ENCODE measurements around the gene DTX3. TPM values are rescaled to one million over a fixed set of nuclear protein-coding genes. Genes with fewer than 3 reads are reported as not detected.
"Not testable (repeated sequence)": the region's sequence is repeated elsewhere in the genome, so short reads cannot be mapped to it uniquely, and the experiment has no call there.

Gene DTX3
- total RNA-seq, 1 experiment from 2014 or later: 23.1 TPM

DNA sequence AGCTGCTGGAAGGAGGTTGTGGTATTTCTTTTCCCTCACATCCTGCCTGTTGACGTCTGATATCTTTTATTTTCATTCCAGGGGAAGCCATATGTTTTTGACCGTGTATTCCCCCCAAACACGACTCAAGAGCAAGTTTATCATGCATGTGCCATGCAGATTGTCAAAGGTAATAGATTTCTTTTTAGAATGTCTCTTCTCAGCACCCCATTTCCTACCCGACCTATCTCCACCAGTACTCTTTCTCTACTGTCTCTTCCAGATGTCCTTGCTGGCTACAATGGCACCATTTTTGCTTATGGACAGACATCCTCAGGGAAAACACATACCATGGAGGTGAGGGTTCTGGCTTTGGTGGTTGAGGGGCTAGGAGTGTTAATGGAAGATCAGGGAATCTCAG, 41.3 kb upstream of the DTX3 start:
- DNase-seq: no peak
- intact Hi-C loops (cut with micrococcal nuclease; ENCODE audit: unreplicated experiment): no loop called here
- Mint-ChIP-seq H3K27ac (ENCODE audit: unreplicated experiment) (no peak overlapping the region), H3K27me3 (ENCODE audit: unreplicated experiment) (peaks cover 51% of the 10 kb centered on the region), H3K4me3 (ENCODE audit: low read depth, unreplicated experiment) (no peak overlapping the region), H3K4me1 (ENCODE audit: low read depth, unreplicated experiment) (no peaks in the 10 kb centered on the region), H3K36me3 (ENCODE audit: insufficient read depth, unreplicated experiment) (no peaks in the 10 kb centered on the region), H3K9me3 (ENCODE audit: low read depth, unreplicated experiment) (no peaks in the 10 kb centered on the region)
- CTCF ChIA-PET: no interaction called here
- no TSS peak for BruUV-seq (replicated peaks)
- TF ChIP-seq, protein P1, sequence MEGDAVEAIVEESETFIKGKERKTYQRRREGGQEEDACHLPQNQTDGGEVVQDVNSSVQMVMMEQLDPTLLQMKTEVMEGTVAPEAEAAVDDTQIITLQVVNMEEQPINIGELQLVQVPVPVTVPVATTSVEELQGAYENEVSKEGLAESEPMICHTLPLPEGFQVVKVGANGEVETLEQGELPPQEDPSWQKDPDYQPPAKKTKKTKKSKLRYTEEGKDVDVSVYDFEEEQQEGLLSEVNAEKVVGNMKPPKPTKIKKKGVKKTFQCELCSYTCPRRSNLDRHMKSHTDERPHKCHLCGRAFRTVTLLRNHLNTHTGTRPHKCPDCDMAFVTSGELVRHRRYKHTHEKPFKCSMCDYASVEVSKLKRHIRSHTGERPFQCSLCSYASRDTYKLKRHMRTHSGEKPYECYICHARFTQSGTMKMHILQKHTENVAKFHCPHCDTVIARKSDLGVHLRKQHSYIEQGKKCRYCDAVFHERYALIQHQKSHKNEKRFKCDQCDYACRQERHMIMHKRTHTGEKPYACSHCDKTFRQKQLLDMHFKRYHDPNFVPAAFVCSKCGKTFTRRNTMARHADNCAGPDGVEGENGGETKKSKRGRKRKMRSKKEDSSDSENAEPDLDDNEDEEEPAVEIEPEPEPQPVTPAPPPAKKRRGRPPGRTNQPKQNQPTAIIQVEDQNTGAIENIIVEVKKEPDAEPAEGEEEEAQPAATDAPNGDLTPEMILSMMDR (IDR thresholded peaks at IDR 0.05; ENCODE audit: unreplicated experiment): no peak

DNA sequence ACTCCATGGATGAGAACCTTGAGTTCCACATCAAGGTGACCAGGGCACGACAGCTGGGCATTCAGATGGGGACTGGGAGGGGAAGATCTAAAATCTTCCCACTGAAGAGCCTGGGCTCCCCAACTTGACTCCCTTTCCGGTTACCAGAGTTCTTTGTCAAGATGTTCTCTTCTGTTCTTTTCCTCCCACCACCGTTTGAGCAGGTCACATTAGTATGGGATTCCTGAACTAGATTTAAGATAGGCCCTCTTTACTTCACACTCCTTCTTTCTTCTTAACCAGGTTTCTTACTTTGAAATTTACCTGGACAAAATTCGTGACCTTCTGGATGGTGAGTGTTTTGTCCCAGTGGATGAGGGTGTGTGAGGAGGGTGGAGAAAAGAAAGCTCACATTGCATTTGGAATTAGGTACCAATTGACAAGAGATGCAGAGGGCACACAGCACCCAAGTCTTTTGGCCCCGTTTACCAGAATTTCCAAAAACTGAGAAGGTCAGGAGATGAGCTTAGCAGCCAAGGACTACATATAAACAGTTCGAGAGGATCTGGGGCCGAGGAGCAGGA, 40.4 kb upstream of the DTX3 start:
- CTCF ChIA-PET: interaction anchor here (0.9 kb wide), 1 partner anchor 19 kb away, joined by 3 read pairs; no protein-coding TSS in a partner anchor
- peaks cover 60% of the 10 kb centered on the region for H3K27me3 Mint-ChIP-seq (ENCODE audit: unreplicated experiment)
- H3K4me3 Mint-ChIP-seq (ENCODE audit: low read depth, unreplicated experiment): no peak overlapping the region
- H3K4me1 Mint-ChIP-seq (ENCODE audit: low read depth, unreplicated experiment): no peaks in the 10 kb centered on the region
- intact Hi-C loops (cut with micrococcal nuclease; ENCODE audit: unreplicated experiment): no loop called here
- no peaks in the 10 kb centered on the region for H3K9me3 Mint-ChIP-seq (ENCODE audit: low read depth, unreplicated experiment)
- no peak for DNase-seq
- H3K27ac Mint-ChIP-seq (ENCODE audit: unreplicated experiment): no peak overlapping the region
- no TSS peak for BruUV-seq (replicated peaks)
- H3K36me3 Mint-ChIP-seq (ENCODE audit: insufficient read depth, unreplicated experiment): no peaks in the 10 kb centered on the region
- TF ChIP-seq, protein P1 (IDR thresholded peaks at IDR 0.05; ENCODE audit: unreplicated experiment): no peak

DNA sequence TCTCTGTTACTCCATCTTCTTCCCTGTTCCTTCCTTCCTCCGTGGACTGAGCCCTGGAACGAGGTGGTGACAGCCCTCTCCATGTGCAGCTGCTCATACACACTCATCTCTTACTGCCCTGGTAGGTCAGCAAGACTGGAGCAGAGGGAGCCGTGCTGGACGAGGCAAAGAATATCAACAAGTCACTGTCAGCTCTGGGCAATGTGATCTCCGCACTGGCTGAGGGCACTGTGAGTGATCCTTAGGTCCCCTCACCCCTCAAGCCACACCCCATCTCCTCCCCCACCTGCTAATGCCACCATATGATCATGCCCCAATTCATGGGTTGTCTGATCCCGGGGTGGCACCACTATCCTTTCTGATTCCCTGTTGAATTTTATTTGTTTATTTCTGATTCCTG, 35.8 kb upstream of the DTX3 start:
- intact Hi-C loops (cut with micrococcal nuclease; ENCODE audit: unreplicated experiment): no loop called here

DNA sequence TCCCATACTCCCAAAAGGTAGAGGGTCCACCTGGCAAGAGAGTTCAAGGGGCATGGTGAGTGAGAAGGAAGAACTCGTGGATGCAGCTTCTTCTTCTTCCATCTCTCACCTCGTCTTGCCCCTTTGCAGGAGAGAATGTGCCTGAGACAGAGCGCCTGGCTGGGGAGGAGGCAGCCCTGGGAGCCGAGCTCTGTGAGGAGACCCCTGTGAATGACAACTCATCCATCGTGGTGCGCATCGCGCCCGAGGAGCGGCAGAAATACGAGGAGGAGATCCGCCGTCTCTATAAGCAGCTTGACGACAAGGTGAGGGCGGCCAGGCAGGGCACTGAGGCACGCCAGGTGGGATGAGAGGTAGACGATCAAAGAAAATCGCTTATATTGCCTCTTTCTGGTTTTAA, 34.8 kb upstream of the DTX3 start:
- CTCF ChIA-PET: interaction anchor here (0.6 kb wide), 1 partner anchor 14 kb away, joined by 4 read pairs; no protein-coding TSS in a partner anchor
- no peaks in the 10 kb centered on the region for H3K36me3 Mint-ChIP-seq (ENCODE audit: insufficient read depth, unreplicated experiment)
- TF ChIP-seq, protein P1 (IDR thresholded peaks at IDR 0.05; ENCODE audit: unreplicated experiment): no peak
- intact Hi-C loops (cut with micrococcal nuclease; ENCODE audit: unreplicated experiment): no loop called here
- DNase-seq: no peak
- H3K27ac Mint-ChIP-seq (ENCODE audit: unreplicated experiment): no peak overlapping the region
- no peaks in the 10 kb centered on the region for H3K9me3 Mint-ChIP-seq (ENCODE audit: low read depth, unreplicated experiment)
- H3K4me3 Mint-ChIP-seq (ENCODE audit: low read depth, unreplicated experiment): no peak overlapping the region
- no TSS peak for BruUV-seq (replicated peaks)
- no peaks in the 10 kb centered on the region for H3K4me1 Mint-ChIP-seq (ENCODE audit: low read depth, unreplicated experiment)
- peaks cover 68% of the 10 kb centered on the region for H3K27me3 Mint-ChIP-seq (ENCODE audit: unreplicated experiment)

More for the DNA sequence above, 35.8 kb upstream of the DTX3 start:
- H3K4me1 Mint-ChIP-seq (ENCODE audit: low read depth, unreplicated experiment): no peaks in the 10 kb centered on the region
- H3K4me3 Mint-ChIP-seq (ENCODE audit: low read depth, unreplicated experiment): no peak overlapping the region
- no peak for DNase-seq
- no peaks in the 10 kb centered on the region for H3K36me3 Mint-ChIP-seq (ENCODE audit: insufficient read depth, unreplicated experiment)
- CTCF ChIA-PET: no interaction called here
- H3K27me3 Mint-ChIP-seq (ENCODE audit: unreplicated experiment): peaks cover 76% of the 10 kb centered on the region
- BruUV-seq (replicated peaks): no TSS peak
- H3K9me3 Mint-ChIP-seq (ENCODE audit: low read depth, unreplicated experiment): no peaks in the 10 kb centered on the region
- TF ChIP-seq, protein P1 (IDR thresholded peaks at IDR 0.05; ENCODE audit: unreplicated experiment): no peak
- H3K27ac Mint-ChIP-seq (ENCODE audit: unreplicated experiment): no peak overlapping the region

DNA sequence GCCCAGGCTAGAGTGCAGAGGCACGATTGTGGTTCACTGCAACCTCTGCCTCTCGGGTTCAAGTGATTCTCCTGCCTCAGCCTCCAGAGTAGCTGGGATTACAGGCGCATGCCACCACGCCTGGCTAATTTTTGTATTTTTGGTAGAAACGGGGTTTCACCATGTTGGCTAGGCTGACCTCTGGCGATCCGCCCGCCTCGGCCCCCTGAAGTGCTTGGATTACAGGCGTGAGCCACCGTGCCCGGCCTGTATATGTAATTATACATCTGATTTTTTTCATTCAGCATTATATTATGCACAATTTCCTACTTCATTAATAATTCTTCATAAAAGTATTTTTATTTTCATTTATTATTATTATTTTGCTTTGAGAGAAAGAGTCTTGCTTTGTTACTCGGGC, 34.2 kb upstream of the DTX3 start:
- H3K9me3 Mint-ChIP-seq (ENCODE audit: low read depth, unreplicated experiment); BruUV-seq (replicated peaks); H3K27ac Mint-ChIP-seq (ENCODE audit: unreplicated experiment); H3K4me3 Mint-ChIP-seq (ENCODE audit: low read depth, unreplicated experiment); CTCF ChIA-PET; intact Hi-C loops (cut with micrococcal nuclease; ENCODE audit: unreplicated experiment); DNase-seq; H3K4me1 Mint-ChIP-seq (ENCODE audit: low read depth, unreplicated experiment); H3K36me3 Mint-ChIP-seq (ENCODE audit: insufficient read depth, unreplicated experiment): not testable (repeated sequence)
- H3K27me3 Mint-ChIP-seq (ENCODE audit: unreplicated experiment): peaks cover 68% of the 10 kb centered on the region

All from Calu3 (cell line).